GM21528 (cell line): ENCODE measurements around the gene KRTAP10-2.

Experiments used
- ATAC-seq: cut with Tn5 transposase; IDR thresholded peaks from one replicate; pipeline ENCODE4 v1.9.1; 2021; ENCODE audit warnings: mild to moderate bottlenecking, moderate library complexity; ENCODE audit not compliant: unreplicated experiment, low FRiP score

KRTAP10-2 gene

GRCh38 chr21:44527156-44527982 lies 23.9 kb downstream of the KRTAP10-2 start:
- no peak for ATAC-seq

- no peak for ATAC-seq
Measured at GRCh38 chr21:44526096-44526997, 25.0 kb downstream of the KRTAP10-2 start.

GRCh38 chr21:44525391-44526095 lies 25.8 kb downstream of the KRTAP10-2 start:
- no peak for ATAC-seq

- no peak for ATAC-seq
Measured at GRCh38 chr21:44524414-44525371, 26.6 kb downstream of the KRTAP10-2 start.

GRCh38 chr21:44523567-44524413 lies 27.5 kb downstream of the KRTAP10-2 start:
- no peak for ATAC-seq

GRCh38 chr21:44522753-44523204 lies 28.5 kb downstream of the KRTAP10-2 start:
- ATAC-seq: no peak

- ATAC-seq: no peak
Measured at GRCh38 chr21:44521928-44522752, 29.2 kb downstream of the KRTAP10-2 start.

- no peak for ATAC-seq
Measured at GRCh38 chr21:44521301-44521927, 29.9 kb downstream of the KRTAP10-2 start.

- ATAC-seq: no peak
Measured at GRCh38 chr21:44520326-44521300, 30.7 kb downstream of the KRTAP10-2 start.

GRCh38 chr21:44519346-44520325 lies 31.7 kb downstream of the KRTAP10-2 start:
- no peak for ATAC-seq

- ATAC-seq: no peak
Measured at GRCh38 chr21:44518686-44519085, 32.6 kb downstream of the KRTAP10-2 start.

- ATAC-seq: no peak
Measured at GRCh38 chr21:44517175-44517899, 34.0 kb downstream of the KRTAP10-2 start.

GRCh38 chr21:44516828-44517174 lies 34.5 kb downstream of the KRTAP10-2 start:
- no peak for ATAC-seq

GRCh38 chr21:44516342-44516741 lies 35.0 kb downstream of the KRTAP10-2 start:
- ATAC-seq: no peak
